Natural killer cell treated with Interleukin-12 subunit alpha and Interleukin-12 subunit beta and Interleukin-15 and Interleukin-18, amount 100 ng/mL, for 72 hours (primary cell): ENCODE measurements around the gene LMF1. TPM values are rescaled to one million over a fixed set of nuclear protein-coding genes. Genes with fewer than 3 reads are reported as not detected.

Experiments
- ATAC-seq, 2 donors: fragments of 150-1000 bp; cut with Tn5 transposase in 1 of 2; sonication (Bioruptor Pico), chemical (Tn5 transposase) in 1 of 2; 2 replicates each; pipeline ENCODE4 v1.10.0; 2021
- DNase-seq: peaks from one replicate; pipeline ENCODE4 v3.0.0; 2022; ENCODE audit warnings: low spot score
- H3K27ac Mint-ChIP-seq, 2 donors: 1 replicate in 1 of 2; 2 replicates in 1 of 2; pipeline ENCODE4 v1.8.0; 2022; ENCODE audit warnings: mixed read lengths in 2 of 2, mild to moderate bottlenecking in 1 of 2, moderate library complexity in 1 of 2
- H3K27me3 Mint-ChIP-seq, 2 donors: 1 replicate in 1 of 2; 2 replicates in 1 of 2; pipeline ENCODE4 v1.8.0; 2022; ENCODE audit warnings: mixed read lengths in 2 of 2
- H3K36me3 Mint-ChIP-seq: one replicate; pipeline ENCODE4 v1.8.0; 2022; ENCODE audit warnings: mixed read lengths
- H3K4me1 Mint-ChIP-seq, 2 donors: 1 replicate in 1 of 2; 2 replicates in 1 of 2; pipeline ENCODE4 v1.8.0; 2022; ENCODE audit warnings: low read depth in 2 of 2, mixed read lengths in 2 of 2, mild to moderate bottlenecking in 1 of 2
- H3K4me3 Mint-ChIP-seq: one replicate; pipeline ENCODE4 v1.8.0; 2022; ENCODE audit warnings: mixed read lengths
- H3K9me3 Mint-ChIP-seq: 2 replicates; pipeline ENCODE4 v1.8.0; 2022; ENCODE audit warnings: mixed read lengths
- total RNA-seq, 2 donors: library from RNA; stranded (reverse); gene quantifications; one replicate each; pipeline ENCODE4 v1.2.3, GENCODE V29; 2022

Gene LMF1
- total RNA-seq, 2 donors from 2014 or later: 17.1 to 21.0 TPM

DNA sequence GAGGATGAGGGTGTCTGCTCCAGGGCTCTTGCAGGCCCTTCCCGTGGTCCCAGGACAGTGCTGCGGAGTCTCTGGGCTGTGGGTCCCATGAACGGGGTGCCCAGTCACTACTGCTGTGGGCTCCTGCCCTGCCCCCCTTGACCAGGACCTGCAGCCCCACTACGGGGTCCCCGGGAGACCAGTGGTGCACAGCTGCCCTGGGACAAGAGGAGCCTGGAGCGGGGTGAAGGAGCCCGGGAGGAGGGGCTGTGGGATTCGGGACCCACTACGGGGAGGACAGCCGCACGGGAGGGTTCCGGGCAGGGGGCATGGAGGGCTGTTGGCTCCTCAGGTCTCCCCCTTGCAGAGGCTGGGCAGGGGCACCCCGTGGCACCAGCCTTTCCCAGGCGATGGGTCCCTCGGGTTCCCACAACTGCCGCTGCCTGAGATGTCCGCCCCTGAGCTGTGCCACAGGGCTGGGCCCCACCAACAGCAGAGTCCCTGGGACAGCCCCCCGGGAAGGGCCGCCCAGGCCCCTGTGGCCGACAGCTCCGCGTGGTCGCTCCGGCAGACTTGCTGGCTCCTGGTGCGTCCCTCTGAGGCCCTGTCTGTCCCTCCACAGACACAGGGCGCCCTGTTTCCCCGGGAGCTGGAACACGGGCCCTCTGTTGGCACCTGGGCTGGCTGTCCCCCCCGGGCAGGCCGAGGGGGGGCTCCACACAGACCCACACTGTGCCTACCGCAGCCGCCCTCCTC lies 118.2 kb downstream of the LMF1 start:
- ATAC-seq: no peak
- no peak overlapping the region for H3K27ac Mint-ChIP-seq
- H3K4me1 Mint-ChIP-seq: peaks cover 0 to 9% of the 10 kb centered on the region in 2 donors
- DNase-seq: no peak
- H3K36me3 Mint-ChIP-seq: peaks cover 9% of the 10 kb centered on the region
- H3K27me3 Mint-ChIP-seq: no peaks in the 10 kb centered on the region
- peaks cover 4% of the 10 kb centered on the region for H3K9me3 Mint-ChIP-seq
- no peak overlapping the region for H3K4me3 Mint-ChIP-seq

DNA sequence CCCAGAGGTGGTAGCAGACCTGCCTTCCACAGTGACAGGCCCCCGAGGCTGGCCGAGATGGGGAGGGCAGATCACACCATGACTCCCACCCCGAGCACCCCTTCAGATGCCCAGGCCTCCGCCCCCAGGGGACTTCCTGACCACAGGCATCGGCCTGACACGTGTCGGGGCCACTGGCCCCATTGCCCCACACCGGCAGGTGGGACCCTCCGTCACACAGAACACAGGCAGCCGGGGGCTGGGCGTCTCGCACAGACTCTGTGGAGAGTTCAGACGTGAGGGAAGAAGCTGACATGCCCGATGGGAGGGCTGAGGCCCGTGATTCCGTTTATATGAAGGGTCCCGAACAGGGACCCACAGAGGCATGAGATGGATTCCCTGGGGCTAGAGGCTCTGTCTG lies 118.9 kb downstream of the LMF1 start:
- H3K36me3 Mint-ChIP-seq: peaks cover 9% of the 10 kb centered on the region
- DNase-seq (no peak), ATAC-seq (no peak)
- H3K4me3 Mint-ChIP-seq: no peak overlapping the region
- H3K27ac Mint-ChIP-seq: no peak overlapping the region
- peaks cover 4% of the 10 kb centered on the region for H3K9me3 Mint-ChIP-seq
- peaks cover 0 to 9% of the 10 kb centered on the region in 2 donors for H3K4me1 Mint-ChIP-seq
- no peaks in the 10 kb centered on the region for H3K27me3 Mint-ChIP-seq

DNA sequence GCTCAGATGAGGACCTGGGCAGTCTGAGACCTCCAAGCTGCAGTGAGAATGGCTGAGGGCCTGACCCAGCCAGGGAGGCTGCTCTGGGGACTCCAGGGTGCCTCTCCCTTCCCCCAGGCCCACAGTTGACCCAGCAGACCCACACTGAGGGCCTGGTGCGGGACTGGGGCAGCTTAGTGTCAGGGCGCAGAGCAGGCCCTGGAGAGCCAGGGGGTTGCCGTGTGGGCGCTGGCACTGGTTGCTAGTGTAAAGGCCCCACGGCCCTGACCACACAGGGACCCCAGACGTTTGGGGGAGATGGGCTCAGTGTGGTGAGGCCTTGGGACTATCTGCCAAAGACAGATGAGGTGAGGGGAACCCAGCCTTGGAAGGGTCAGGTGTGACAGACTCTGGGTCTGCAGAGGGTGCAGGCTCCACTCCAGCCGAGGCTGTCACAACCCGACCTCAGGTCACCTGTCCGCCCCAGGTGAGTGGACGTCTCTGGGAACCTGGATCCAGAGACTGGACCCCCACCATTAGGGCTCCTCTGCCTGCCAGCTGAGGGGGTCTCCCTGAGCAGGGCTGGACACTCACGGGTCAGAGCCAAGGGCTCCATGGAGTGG lies 119.5 kb downstream of the LMF1 start:
- Mint-ChIP-seq H3K4me3 (no peak overlapping the region), H3K27me3 (no peaks in the 10 kb centered on the region), H3K27ac (no peak overlapping the region), H3K36me3 (peaks cover 9% of the 10 kb centered on the region), H3K9me3 (peaks cover 4% of the 10 kb centered on the region), H3K4me1 (peaks cover 0 to 9% of the 10 kb centered on the region in 2 donors)
- DNase-seq: no peak
- ATAC-seq: peak in 1 of 2 donors; percentile 2

DNA sequence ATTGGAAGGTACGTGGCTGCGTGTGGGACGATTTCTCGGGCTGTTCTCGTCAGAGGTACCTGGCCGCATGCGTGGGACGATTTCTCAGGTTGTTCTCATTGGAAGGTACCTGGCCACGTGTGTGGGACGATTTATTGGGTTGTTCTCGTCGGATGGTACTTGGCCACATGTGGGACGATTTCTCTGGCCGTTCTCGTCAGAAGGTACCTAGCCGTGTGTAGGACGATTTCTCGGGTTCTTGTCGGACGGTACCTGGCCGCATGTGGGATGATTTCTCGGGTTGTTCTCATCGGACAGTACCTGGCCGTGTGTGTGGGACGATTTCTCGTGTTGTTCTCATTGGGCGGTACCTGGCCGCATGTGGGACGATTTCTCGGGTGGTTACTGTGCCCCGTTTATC lies 120.1 kb downstream of the LMF1 start:
- no peak for ATAC-seq
- DNase-seq: no peak
- peaks cover 4% of the 10 kb centered on the region for H3K9me3 Mint-ChIP-seq
- H3K4me3 Mint-ChIP-seq: no peak overlapping the region
- peaks cover 9% of the 10 kb centered on the region for H3K36me3 Mint-ChIP-seq
- H3K27me3 Mint-ChIP-seq: no peaks in the 10 kb centered on the region
- peaks cover 0 to 9% of the 10 kb centered on the region in 2 donors for H3K4me1 Mint-ChIP-seq
- no peak overlapping the region for H3K27ac Mint-ChIP-seq

DNA sequence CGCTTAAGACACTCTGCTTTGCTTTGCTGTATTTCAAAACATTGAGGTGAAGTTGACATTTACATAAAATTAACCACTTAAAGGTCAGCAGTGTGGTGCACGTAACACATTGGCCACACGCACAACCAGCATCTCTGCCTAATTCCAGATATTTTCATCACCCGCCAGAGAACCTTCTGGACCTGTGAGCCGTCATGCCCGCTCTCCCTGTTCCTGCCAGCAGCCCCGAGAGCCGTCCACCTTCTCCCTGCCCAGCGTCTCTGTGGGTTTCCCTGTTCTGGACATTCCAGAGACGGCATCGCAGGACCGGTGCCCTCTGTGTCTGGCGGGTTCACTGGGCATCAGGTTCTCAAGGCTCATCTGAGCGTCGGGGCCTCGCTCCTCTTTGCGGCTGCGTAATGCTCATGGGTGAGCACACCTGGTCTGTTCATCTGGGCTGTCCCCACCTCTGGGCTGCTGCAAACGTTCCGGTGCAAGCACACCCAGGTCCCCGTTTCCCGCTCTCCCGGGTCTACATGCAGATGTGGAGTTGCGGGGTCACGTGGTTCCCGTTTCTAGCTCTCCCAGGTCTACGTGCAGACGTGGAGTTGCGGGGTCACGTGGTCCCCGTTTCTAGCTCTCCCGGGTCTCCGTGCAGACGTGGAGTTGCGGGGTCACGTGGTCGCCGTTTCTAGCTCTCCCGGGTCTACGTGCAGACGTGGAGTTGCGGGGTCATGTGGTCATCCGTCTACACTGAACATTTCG lies 122.1 kb downstream of the LMF1 start:
- Mint-ChIP-seq H3K27me3 (no peaks in the 10 kb centered on the region), H3K4me3 (no peak overlapping the region), H3K27ac (no peak overlapping the region), H3K36me3 (peaks cover 9% of the 10 kb centered on the region), H3K9me3 (peaks cover 4% of the 10 kb centered on the region), H3K4me1 (peaks cover 0 to 9% of the 10 kb centered on the region in 2 donors)
- ATAC-seq: no peak
- DNase-seq: no peak

DNA sequence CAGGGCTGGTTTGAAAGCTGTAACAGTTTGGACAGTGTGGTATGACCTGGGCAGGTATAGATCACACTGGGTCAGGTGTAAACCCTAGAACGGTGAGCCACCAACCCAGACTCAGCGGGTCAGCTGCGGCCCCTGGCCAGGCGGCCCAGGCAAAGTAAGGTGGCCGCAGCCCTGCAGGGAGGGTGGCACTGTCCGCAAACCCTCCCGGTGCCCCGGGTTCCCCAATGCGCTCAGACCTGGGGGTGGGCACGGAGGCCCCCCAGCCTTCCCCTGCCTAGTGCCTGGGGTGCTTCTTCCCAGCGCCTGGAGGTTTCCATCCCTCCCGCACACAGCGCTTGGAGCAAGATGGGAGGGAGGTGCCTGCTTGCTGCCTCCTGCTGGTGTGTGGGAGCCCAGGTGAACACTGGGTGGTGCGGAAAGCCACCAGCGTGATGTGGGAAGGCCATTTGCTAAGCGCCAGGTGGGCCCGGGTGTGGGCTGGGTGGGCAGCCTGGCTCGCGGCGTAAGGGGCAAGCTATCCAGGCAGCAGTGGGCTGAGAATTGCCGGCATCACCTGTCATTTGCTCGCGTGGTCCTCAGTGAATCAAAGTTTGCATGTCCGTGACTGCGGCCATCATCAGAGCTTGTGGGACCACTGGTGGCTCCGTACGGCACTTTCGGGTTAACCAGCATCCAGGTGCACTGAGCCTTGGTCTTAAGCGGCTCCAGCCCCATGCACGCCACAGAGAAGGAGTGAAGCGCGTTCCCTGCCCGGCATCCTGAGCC lies 122.9 kb downstream of the LMF1 start:
- ATAC-seq (no peak), DNase-seq (no peak)
- peaks cover 9% of the 10 kb centered on the region for H3K36me3 Mint-ChIP-seq
- H3K4me3 Mint-ChIP-seq: no peak overlapping the region
- no peak overlapping the region for H3K27ac Mint-ChIP-seq
- H3K27me3 Mint-ChIP-seq: no peaks in the 10 kb centered on the region
- peaks cover 4% of the 10 kb centered on the region for H3K9me3 Mint-ChIP-seq
- H3K4me1 Mint-ChIP-seq: peaks cover 0 to 6% of the 10 kb centered on the region in 2 donors

DNA sequence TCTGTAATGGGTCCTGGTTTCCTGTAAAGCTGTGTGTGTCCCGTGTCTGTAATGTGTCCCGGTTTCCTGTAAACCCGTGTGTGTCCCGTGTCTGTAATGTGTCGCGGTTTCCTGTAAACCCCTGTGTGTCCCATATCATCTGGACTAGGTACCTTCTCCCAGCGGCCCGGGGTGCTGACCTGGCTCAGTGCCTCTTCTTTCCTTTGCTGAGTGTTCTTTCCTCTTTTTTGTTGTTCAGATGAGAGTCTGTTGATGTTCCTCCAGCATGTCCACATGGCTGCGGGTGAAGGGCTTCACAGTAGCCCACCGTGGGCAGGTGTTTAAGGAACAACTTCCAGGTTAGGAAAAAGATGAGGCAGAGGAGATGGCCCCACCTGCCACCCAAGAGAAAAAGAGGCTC lies 123.6 kb downstream of the LMF1 start:
- no peak overlapping the region for H3K4me3 Mint-ChIP-seq
- peaks cover 0 to 6% of the 10 kb centered on the region in 2 donors for H3K4me1 Mint-ChIP-seq
- H3K27ac Mint-ChIP-seq: no peak overlapping the region
- no peaks in the 10 kb centered on the region for H3K27me3 Mint-ChIP-seq
- peaks cover 4% of the 10 kb centered on the region for H3K9me3 Mint-ChIP-seq
- H3K36me3 Mint-ChIP-seq: peaks cover 9% of the 10 kb centered on the region
- no peak for ATAC-seq
- no peak for DNase-seq

DNA sequence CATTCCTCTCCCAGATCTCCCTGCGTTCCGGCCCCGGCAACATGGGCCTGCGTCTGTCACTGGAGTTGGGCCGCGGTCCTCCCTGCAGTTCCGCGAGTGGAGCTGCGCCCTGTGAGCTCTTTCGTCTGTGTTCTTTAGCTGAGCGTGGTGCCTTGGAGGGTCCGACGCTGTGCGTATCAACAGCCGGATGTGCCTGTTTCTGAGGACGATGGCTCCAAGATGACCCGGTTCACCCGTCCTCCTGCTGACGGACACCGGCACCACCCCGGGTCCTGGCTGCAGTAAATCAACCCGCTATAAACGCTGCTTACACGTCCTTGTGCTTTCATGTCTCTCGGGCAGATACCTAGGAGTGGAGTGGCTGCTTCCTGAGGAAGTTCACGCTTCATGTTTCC lies 125.4 kb downstream of the LMF1 start:
- no peak overlapping the region for H3K27ac Mint-ChIP-seq
- peaks cover under 1% of the 10 kb centered on the region for H3K9me3 Mint-ChIP-seq
- no peaks in the 10 kb centered on the region for H3K27me3 Mint-ChIP-seq
- peaks cover 5% of the 10 kb centered on the region for H3K36me3 Mint-ChIP-seq
- ATAC-seq (no peak), DNase-seq (no peak)
- H3K4me1 Mint-ChIP-seq: peaks cover 0 to under 1% of the 10 kb centered on the region in 2 donors
- no peak overlapping the region for H3K4me3 Mint-ChIP-seq

DNA sequence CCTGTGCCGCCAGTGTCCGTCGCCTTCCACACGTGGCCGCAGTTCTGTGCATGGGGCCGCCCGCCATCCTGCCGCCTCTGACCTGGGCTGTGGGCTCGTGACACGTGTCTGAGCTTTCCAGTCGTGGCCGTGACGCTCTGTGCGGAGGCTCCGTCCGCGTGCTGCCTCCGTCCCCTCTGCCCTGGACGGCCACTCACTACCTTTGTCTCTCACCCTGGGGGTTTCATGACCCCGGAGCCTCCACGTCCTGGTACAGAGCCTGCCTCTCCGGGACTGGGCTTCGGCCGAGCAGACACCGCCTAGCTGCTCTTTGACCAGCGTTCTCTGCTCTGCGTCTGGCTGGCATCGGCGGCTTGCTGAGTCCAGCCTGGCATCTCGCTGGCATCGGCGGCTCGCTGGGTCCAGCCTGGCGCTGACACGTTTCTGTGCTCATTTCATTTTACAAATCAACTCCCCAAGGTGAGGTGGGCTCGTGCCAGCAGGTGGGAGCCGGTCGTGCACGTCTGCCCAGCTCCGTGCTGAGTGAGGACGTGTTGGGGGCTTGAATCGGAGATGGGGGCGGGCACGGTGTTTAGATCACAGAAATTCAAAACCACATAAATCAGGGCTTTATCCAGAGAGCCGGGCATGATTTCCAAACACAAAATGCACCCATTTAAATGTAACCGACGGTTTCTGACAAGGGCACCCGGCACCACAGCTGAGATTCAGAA lies 126.0 kb downstream of the LMF1 start:
- Mint-ChIP-seq H3K36me3 (no peaks in the 10 kb centered on the region), H3K27me3 (no peaks in the 10 kb centered on the region), H3K4me3 (no peak overlapping the region), H3K4me1 (no peaks in the 10 kb centered on the region), H3K9me3 (no peaks in the 10 kb centered on the region), H3K27ac (no peak overlapping the region)
- DNase-seq (no peak), ATAC-seq (peak in 1 of 2 donors; percentile 24)

DNA sequence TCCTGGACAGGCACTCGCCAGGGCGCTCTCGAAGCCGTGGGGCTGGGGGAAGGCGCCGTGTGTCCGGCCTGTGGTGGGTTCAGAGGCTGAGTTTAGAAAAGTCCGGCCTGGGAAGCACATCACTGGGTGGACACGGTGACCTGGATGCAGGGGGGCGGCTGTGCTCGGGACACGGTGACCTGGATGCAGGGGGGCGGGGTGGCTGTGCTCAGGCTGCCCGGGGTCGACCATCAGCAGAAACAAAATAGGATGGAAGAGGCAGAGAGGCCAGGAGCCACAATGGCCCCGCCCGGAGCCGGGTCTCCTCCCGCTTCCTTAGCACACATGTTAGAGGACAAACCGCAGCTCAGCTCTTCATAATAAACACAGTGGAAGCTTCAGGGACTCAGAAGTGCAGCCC lies 127.0 kb downstream of the LMF1 start:
- ATAC-seq: no peak
- no peaks in the 10 kb centered on the region for H3K9me3 Mint-ChIP-seq
- no peaks in the 10 kb centered on the region for H3K36me3 Mint-ChIP-seq
- no peak overlapping the region for H3K27ac Mint-ChIP-seq
- no peaks in the 10 kb centered on the region for H3K4me1 Mint-ChIP-seq
- DNase-seq: no peak
- H3K27me3 Mint-ChIP-seq: no peaks in the 10 kb centered on the region
- no peak overlapping the region for H3K4me3 Mint-ChIP-seq

DNA sequence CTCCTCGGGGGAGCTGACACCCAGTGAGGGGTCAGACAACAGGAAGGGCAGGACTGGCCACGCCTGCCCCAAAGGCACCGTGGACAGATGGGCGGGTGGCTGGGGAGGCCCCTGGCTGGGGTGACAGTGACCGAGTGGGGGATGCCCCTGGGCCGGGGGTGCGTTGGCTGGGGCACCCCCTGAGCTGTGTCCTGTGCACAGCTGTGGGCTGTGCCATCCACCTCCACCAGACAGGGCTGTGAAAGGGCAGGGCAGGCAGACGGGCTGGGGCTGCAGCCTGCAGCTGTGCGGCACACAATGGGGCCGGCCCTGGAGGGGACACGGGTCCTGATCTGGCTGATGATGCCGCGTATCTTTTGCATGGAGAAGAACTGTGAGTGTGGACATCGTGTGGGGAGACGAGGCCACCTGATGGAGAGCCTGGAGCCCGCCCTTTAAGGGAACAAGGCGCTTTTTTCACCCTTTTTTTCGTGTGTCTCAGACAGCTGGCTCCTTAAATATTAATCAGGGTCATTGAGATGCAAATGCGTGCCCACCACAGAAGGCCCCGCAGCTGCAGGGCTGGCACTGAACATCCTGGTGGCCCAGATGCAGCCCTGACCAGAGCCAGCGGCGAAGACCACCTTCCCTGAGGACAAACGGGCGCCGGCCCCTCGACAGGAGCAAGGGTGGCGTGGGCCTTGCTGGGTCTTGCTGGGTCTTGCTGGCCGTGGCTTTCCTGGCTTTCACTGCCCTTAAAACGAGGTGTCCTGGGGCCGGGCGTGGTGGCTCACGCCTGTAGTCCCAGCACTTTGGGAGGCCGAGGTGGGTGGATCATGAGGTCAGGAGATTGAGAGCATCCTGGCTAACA lies 127.8 kb downstream of the LMF1 start:
- no peak overlapping the region for H3K27ac Mint-ChIP-seq
- ATAC-seq (no peak), DNase-seq (no peak)
- no peaks in the 10 kb centered on the region for H3K9me3 Mint-ChIP-seq
- H3K4me3 Mint-ChIP-seq: no peak overlapping the region
- no peaks in the 10 kb centered on the region for H3K27me3 Mint-ChIP-seq
- no peaks in the 10 kb centered on the region for H3K4me1 Mint-ChIP-seq
- no peaks in the 10 kb centered on the region for H3K36me3 Mint-ChIP-seq

DNA sequence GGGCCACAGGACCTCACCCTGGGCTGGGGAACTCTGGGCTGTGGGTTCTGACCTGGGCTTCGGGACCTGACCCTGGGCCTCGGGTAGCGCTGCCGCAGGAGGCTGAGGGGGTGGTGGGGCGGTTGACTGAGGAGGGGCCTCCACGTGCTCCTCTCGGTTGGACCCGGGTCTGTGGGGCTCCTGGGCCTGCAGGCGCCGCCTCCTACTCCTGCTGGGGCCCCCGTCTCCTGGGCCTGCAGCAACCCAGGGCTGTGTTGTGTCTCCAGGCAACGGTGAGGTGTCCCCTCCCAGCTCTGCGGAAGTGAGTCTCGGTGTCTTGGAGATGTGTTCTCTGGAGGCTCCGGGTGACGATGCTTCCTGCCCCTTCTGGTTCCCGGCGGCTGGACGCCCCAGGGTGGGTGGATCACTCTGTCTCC lies 128.7 kb downstream of the LMF1 start:
- no peaks in the 10 kb centered on the region for H3K9me3 Mint-ChIP-seq
- H3K27me3 Mint-ChIP-seq: no peaks in the 10 kb centered on the region
- no peak overlapping the region for H3K4me3 Mint-ChIP-seq
- no peak overlapping the region for H3K27ac Mint-ChIP-seq
- ATAC-seq (no peak), DNase-seq (no peak)
- H3K4me1 Mint-ChIP-seq: no peaks in the 10 kb centered on the region
- H3K36me3 Mint-ChIP-seq: peaks cover under 1% of the 10 kb centered on the region
